GM12878 (cell line): ENCODE measurements around the gene DNAH8. TPM values are rescaled to one million over a fixed set of nuclear protein-coding genes. Genes with fewer than 3 reads are reported as not detected.

Experiments used
- ATAC-seq: fragments of 200-7000 bp; cut with Tn5 transposase; 3 replicates; pipeline ENCODE4 v1.9.1; 2020; ENCODE audit warnings: mild to moderate bottlenecking, moderate library complexity
- BruUV-seq: library from RNA; stranded (reverse); fragments of 400-500 nt; replicated peaks from 2 replicates; lab custom pipeline; 2021; lab: Mats Ljungman, UMichigan
- CTCF ChIA-PET: fragments of 300-600 bp; sonication (Branson Sonifier 250); formaldehyde crosslinking; extraction: SDS; loops from one replicate; lab custom pipeline; 2021; ENCODE audit warnings: inconsistent platforms; lab: Yijun Ruan, JAX
- POLR2A ChIA-PET: fragments of 350-600 bp; formaldehyde crosslinking; extraction: SDS; loops from one replicate; lab custom pipeline; 2021; ENCODE audit warnings: inconsistent platforms; lab: Charles Lee
- RAD21 ChIA-PET: fragments of 300-600 bp; sonication (Branson Sonifier 250); formaldehyde crosslinking; loops from one replicate; lab custom pipeline; 2023; ENCODE audit warnings: antibody characterized with exemption; ENCODE audit not compliant: unreplicated experiment; lab: Charles Lee
- SMC1A ChIA-PET: fragments of 300-600 bp; sonication (Branson Sonifier 250); formaldehyde crosslinking; loops from one replicate; lab custom pipeline; 2023; ENCODE audit not compliant: unreplicated experiment, uncharacterized antibody; lab: Charles Lee
- DNase-seq: peaks from one replicate; pipeline ENCODE4 v3.0.0-alpha.2; 2011; ENCODE audit warnings: low read depth, low spot score
- FAIRE-seq: peaks from 3 replicates; lab custom pipeline; 2011; peaks lifted over from hg19 to GRCh38; lab: Jason Lieb, UNC
- H2AFZ ChIP-seq: 2 replicates; pipeline ENCODE4 v1.6.0; 2011; ENCODE audit warnings: low read depth, low read length, control low read depth; ENCODE audit not compliant: control insufficient read depth
- H3K27ac ChIP-seq: 2 replicates; pipeline ENCODE4 v1.5.1; 2011; ENCODE audit warnings: control low read depth; ENCODE audit not compliant: control insufficient read depth, insufficient read depth
- H3K27me3 ChIP-seq, 2 experiments: replicated peaks in 1 of 2; 2 replicates each; pipeline versions ENCODE4 v1.6.0 to v1.6.1; 2011; ENCODE audit warnings: low read length in 1 of 2; ENCODE audit not compliant: control insufficient read depth in 2 of 2, insufficient read depth in 2 of 2
- H3K36me3 ChIP-seq, 2 experiments: 2 replicates each; pipeline ENCODE4 v1.5.1; 2011; ENCODE audit warnings: low read length in 1 of 2; ENCODE audit not compliant: control insufficient read depth in 2 of 2, insufficient read depth in 2 of 2
- H3K4me1 ChIP-seq: 2 replicates; pipeline ENCODE4 v1.6.1; 2011; ENCODE audit warnings: mild to moderate bottlenecking, low read length, moderate library complexity, mixed read lengths; ENCODE audit not compliant: control insufficient read depth, insufficient read depth
- H3K4me2 ChIP-seq: 2 replicates; pipeline ENCODE4 v1.6.0; 2011; ENCODE audit warnings: control low read depth; ENCODE audit not compliant: control insufficient read depth, insufficient read depth
- H3K4me3 ChIP-seq: fragments of 200-600 bp; sonication (generic); 2 replicates; pipeline ENCODE4 v1.5.1; 2016
- H3K79me2 ChIP-seq: 2 replicates; pipeline ENCODE4 v1.6.0; 2011; ENCODE audit warnings: low read length; ENCODE audit not compliant: control insufficient read depth, insufficient read depth
- H3K9ac ChIP-seq: 2 replicates; pipeline ENCODE4 v1.8.0; 2011; ENCODE audit warnings: low read length, control low read depth, mixed read lengths; ENCODE audit not compliant: control insufficient read depth, insufficient read depth
- H3K9me3 ChIP-seq: replicated peaks from 3 replicates; pipeline ENCODE4 v1.5.1; 2011; ENCODE audit warnings: mild to moderate bottlenecking, low read length; ENCODE audit not compliant: control insufficient read depth, insufficient read depth
- H4K20me1 ChIP-seq: 2 replicates; pipeline ENCODE4 v1.6.0; 2011; ENCODE audit not compliant: control insufficient read depth, insufficient read depth
- CHD4 ChIP-seq: fragments of 200-600 bp; sonication (generic); IDR thresholded peaks from 2 replicates; pipeline ENCODE4 v1.6.1; 2016; ENCODE audit warnings: mild to moderate bottlenecking
- CREM ChIP-seq: IDR thresholded peaks from 2 replicates; pipeline ENCODE4 v1.6.1; 2014; ENCODE audit warnings: antibody characterized with exemption, low read depth
- EP300 ChIP-seq, 2 experiments: fragments of 150-350 bp in 1 of 2; IDR thresholded peaks; 2 replicates each; pipeline ENCODE4 v1.6.1; 2011 to 2012; ENCODE audit warnings: low read depth in 2 of 2, low read length in 2 of 2, borderline replicate concordance in 1 of 2, improper control_type of control experiment in 1 of 2, inconsistent platforms in 1 of 2; ENCODE audit not compliant: control insufficient read depth in 1 of 2
- FOS ChIP-seq: IDR thresholded peaks from 3 replicates; pipeline ENCODE4 v1.6.1; 2011; ENCODE audit warnings: borderline replicate concordance; ENCODE audit not compliant: insufficient read length; ENCODE audit errors: extremely low read depth
- GATAD2B ChIP-seq: fragments of 450-650 bp; conservative IDR thresholded peaks from 2 replicates; pipeline ENCODE4 v1.6.1; 2017; ENCODE audit warnings: low read depth, mild to moderate bottlenecking, moderate library complexity
- IRF4 ChIP-seq: IDR thresholded peaks from 2 replicates; pipeline ENCODE4 v1.6.1; 2011; ENCODE audit warnings: low read depth, low read length
- NR2C1 ChIP-seq: fragments of 450-650 bp; IDR thresholded peaks from 2 replicates; pipeline ENCODE4 v1.6.1; 2017; ENCODE audit warnings: antibody characterized with exemption, mild to moderate bottlenecking, moderate library complexity
- SIN3A ChIP-seq: IDR thresholded peaks from 2 replicates; pipeline ENCODE4 v1.6.1; 2012; ENCODE audit warnings: low read depth, low read length, improper control_type of control experiment
- SMARCA5 ChIP-seq: fragments of 450-650 bp; IDR thresholded peaks from 2 replicates; pipeline ENCODE4 v1.6.1; 2017; ENCODE audit warnings: mild to moderate bottlenecking
- SP1 ChIP-seq: IDR thresholded peaks from one replicate; pipeline ENCODE4 v1.6.1; 2011; ENCODE audit warnings: low read depth, low read length
- SRF ChIP-seq, 2 experiments: IDR thresholded peaks; 2 replicates each; pipeline ENCODE4 v1.6.1; 2011; ENCODE audit warnings: low read depth in 2 of 2, low read length in 2 of 2, mild to moderate bottlenecking in 1 of 2, moderate library complexity in 1 of 2
- ZNF274 ChIP-seq: IDR thresholded peaks from one replicate; pipeline ENCODE4 v1.8.0; 2011; ENCODE audit not compliant: insufficient read length, insufficient read depth
- WGBS: methylation state at CpG from one replicate; pipeline ENCODE4 v1.1.6; 2016; ENCODE audit warnings: low lambda C conversion rate; ENCODE audit not compliant: insufficient replicate concordance, insufficient coverage; ENCODE audit errors: missing lambda C conversion rate; 5-methylcytosine and 5-hydroxymethylcytosine counted together
- in situ Hi-C: fragments of 300-500 bp; cut with MboI; formaldehyde crosslinking; loops from 9 replicates; pipeline ENCODE4 v1.14.3; 2018; ENCODE audit warnings: mixed read lengths
- intact Hi-C: fragments of 100-400 bp; cut with micrococcal nuclease; formaldehyde crosslinking; loops from one replicate; pipeline ENCODE4 v1.14.2; 2022; ENCODE audit not compliant: unreplicated experiment
- polyA plus RNA-seq, 11 experiments: library from polyadenylated mRNA; depleted of rRNA in 4 of 11; unstranded in 6 of 11; stranded (reverse) in 5 of 11; fragments of >200 nt; fragmentation: Nextera tagmentation in 4 of 11; fragmentation: Illumina TruSeq in 1 of 11; extraction: Ambion mirVana in 4 of 11; extraction: Trizol in 1 of 11; gene quantifications; 1 replicate in 1 of 11; 2 replicates in 10 of 11; pipeline versions ENCODE4 v1.2.1 to v1.2.3, GENCODE V29; 2011 to 2016; ENCODE audit warnings: inconsistent platforms in 2 of 11, missing spikeins in 2 of 11, low read depth in 1 of 11
- total RNA-seq, 4 experiments: library from RNA; depleted of rRNA in 3 of 4; stranded (reverse); fragments of >200 nt in 3 of 4; fragmentation: Illumina TruSeq in 1 of 4; extraction: Trizol in 1 of 4; gene quantifications; 2 replicates each; pipeline versions ENCODE4 v1.2.1 to v1.2.3, GENCODE V29; 2013 to 2021
- TF ChIP-seq, protein P1 (sequence below): IDR thresholded peaks from 2 replicates; pipeline ENCODE4 v1.6.1; 2012; ENCODE audit warnings: improper control_type of control experiment, low read depth, low read length; ENCODE audit not compliant: insufficient replicate concordance
- TF ChIP-seq, protein P2 (sequence below): fragments of 450-650 bp; IDR thresholded peaks from 2 replicates; pipeline ENCODE4 v1.6.1; 2016; ENCODE audit warnings: mild to moderate bottlenecking, moderate library complexity, borderline replicate concordance

DNAH8 gene
- total and polyA plus RNA-seq, 10 of the 15 experiments (the other 5 are each of a cell fraction or from before 2014, with no cell fraction given) = 0.02 to 0.34 (median 0.10) TPM; not detected in 3

- POLR2A ChIA-PET = interaction anchor here (0.6 to 1.1 kb wide), 2 partner anchors 11 to 1474 kb away, joined by 3 to 4 read pairs; partner anchors contain the start of gene GLO1
- no peak for DNase-seq
- TF ChIP-seq SIN3A (no peak), SMARCA5 (no peak), GATAD2B (no peak), CHD4 (no peak), NR2C1 (no peak), CREM (no peak), SRF (IDR thresholded peaks at IDR 0.05; ENCODE audit: low read depth in 2 of 2, low read length in 2 of 2) (no peak), ZNF274 (no peak), EP300 (IDR thresholded peaks at IDR 0.05; ENCODE audit: borderline replicate concordance in 1 of 2, control insufficient read depth in 1 of 2, low read depth in 2 of 2, low read length in 2 of 2) (no peak), IRF4 (no peak), FOS (no peak), SP1 (no peak)
- TF ChIP-seq, protein P1, sequence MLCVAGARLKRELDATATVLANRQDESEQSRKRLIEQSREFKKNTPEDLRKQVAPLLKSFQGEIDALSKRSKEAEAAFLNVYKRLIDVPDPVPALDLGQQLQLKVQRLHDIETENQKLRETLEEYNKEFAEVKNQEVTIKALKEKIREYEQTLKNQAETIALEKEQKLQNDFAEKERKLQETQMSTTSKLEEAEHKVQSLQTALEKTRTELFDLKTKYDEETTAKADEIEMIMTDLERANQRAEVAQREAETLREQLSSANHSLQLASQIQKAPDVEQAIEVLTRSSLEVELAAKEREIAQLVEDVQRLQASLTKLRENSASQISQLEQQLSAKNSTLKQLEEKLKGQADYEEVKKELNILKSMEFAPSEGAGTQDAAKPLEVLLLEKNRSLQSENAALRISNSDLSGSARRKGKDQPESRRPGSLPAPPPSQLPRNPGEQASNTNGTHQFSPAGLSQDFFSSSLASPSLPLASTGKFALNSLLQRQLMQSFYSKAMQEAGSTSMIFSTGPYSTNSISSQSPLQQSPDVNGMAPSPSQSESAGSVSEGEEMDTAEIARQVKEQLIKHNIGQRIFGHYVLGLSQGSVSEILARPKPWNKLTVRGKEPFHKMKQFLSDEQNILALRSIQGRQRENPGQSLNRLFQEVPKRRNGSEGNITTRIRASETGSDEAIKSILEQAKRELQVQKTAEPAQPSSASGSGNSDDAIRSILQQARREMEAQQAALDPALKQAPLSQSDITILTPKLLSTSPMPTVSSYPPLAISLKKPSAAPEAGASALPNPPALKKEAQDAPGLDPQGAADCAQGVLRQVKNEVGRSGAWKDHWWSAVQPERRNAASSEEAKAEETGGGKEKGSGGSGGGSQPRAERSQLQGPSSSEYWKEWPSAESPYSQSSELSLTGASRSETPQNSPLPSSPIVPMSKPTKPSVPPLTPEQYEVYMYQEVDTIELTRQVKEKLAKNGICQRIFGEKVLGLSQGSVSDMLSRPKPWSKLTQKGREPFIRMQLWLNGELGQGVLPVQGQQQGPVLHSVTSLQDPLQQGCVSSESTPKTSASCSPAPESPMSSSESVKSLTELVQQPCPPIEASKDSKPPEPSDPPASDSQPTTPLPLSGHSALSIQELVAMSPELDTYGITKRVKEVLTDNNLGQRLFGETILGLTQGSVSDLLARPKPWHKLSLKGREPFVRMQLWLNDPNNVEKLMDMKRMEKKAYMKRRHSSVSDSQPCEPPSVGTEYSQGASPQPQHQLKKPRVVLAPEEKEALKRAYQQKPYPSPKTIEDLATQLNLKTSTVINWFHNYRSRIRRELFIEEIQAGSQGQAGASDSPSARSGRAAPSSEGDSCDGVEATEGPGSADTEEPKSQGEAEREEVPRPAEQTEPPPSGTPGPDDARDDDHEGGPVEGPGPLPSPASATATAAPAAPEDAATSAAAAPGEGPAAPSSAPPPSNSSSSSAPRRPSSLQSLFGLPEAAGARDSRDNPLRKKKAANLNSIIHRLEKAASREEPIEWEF = no peak
- TF ChIP-seq, protein P2, sequence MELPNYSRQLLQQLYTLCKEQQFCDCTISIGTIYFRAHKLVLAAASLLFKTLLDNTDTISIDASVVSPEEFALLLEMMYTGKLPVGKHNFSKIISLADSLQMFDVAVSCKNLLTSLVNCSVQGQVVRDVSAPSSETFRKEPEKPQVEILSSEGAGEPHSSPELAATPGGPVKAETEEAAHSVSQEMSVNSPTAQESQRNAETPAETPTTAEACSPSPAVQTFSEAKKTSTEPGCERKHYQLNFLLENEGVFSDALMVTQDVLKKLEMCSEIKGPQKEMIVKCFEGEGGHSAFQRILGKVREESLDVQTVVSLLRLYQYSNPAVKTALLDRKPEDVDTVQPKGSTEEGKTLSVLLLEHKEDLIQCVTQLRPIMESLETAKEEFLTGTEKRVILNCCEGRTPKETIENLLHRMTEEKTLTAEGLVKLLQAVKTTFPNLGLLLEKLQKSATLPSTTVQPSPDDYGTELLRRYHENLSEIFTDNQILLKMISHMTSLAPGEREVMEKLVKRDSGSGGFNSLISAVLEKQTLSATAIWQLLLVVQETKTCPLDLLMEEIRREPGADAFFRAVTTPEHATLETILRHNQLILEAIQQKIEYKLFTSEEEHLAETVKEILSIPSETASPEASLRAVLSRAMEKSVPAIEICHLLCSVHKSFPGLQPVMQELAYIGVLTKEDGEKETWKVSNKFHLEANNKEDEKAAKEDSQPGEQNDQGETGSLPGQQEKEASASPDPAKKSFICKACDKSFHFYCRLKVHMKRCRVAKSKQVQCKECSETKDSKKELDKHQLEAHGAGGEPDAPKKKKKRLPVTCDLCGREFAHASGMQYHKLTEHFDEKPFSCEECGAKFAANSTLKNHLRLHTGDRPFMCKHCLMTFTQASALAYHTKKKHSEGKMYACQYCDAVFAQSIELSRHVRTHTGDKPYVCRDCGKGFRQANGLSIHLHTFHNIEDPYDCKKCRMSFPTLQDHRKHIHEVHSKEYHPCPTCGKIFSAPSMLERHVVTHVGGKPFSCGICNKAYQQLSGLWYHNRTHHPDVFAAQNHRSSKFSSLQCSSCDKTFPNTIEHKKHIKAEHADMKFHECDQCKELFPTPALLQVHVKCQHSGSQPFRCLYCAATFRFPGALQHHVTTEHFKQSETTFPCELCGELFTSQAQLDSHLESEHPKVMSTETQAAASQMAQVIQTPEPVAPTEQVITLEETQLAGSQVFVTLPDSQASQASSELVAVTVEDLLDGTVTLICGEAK = no peak
Observed at GRCh38 chr6:38714239-38715015, 684 bp upstream of the DNAH8 start.

More at GRCh38 chr6:38714239-38715015, 684 bp upstream of the DNAH8 start:
- H4K20me1 ChIP-seq = no peaks in the 10 kb centered on the region
- intact Hi-C loops = loop anchor here (1.0 kb wide), 1 partner anchor 10 kb away; no protein-coding TSS in a partner anchor
- H3K4me1 ChIP-seq = peaks cover 21% of the 10 kb centered on the region
- 25% methylated on average over 4 of the region's 4 CpGs for WGBS
- SMC1A ChIA-PET = interaction anchor here (1.1 to 1.3 kb wide), 4 partner anchors 9 to 59 kb away, joined by 3 to 5 read pairs (median 4); partner anchors contain the start of gene GLO1
- H2AFZ ChIP-seq = no peak overlapping the region
- H3K27me3 ChIP-seq = no peaks in the 10 kb centered on the region; a peak in 1 of 4 replicates
- H3K4me2 ChIP-seq = peak overlapping the region; percentile 88
- ATAC-seq (0 out of 3 replicates have a peak, but pooled peaks have one; percentile 36), FAIRE-seq (no peak)
- H3K79me2 ChIP-seq = no peaks in the 10 kb centered on the region
- in situ Hi-C loops = no loop called here
- H3K9ac ChIP-seq = no peak overlapping the region
- no peaks in the 10 kb centered on the region for H3K36me3 ChIP-seq
- no peak overlapping the region for H3K27ac ChIP-seq
- RAD21 ChIA-PET = interaction anchor here (0.6 kb wide), 1 partner anchor 131 kb away, joined by 3 read pairs; no protein-coding TSS in a partner anchor
- no peak overlapping the region for H3K4me3 ChIP-seq
- peaks cover 2% of the 10 kb centered on the region; the same call in 1 of the 3 replicates for H3K9me3 ChIP-seq
- CTCF ChIA-PET = interaction anchor here (1.1 to 1.8 kb wide), 3 partner anchors 21 to 91 kb away, joined by 3 to 5 read pairs (median 4); no protein-coding TSS in a partner anchor
- no TSS peak for BruUV-seq
